ENCODE data around the gene CIB4.

GRCh38 chr2:26561376-26561775, 79.8 kb downstream of the CIB4 start:
- TF ChIP-seq CTCF (IDR thresholded peaks at IDR 0.05) = no peak
- TF ChIP-seq POLR2A (IDR thresholded peaks at IDR 0.05) = no peak
